ENCODE data around the gene MARCHF11.

MARCHF11 gene

GRCh38 chr5:16051246-16051755 is 128.3 kb downstream of the MARCHF11 start:
- no peak for DNase-seq (ENCODE audit: low spot score)

- DNase-seq (ENCODE audit: low spot score) = no peak
These were observed 129.2 kb downstream of the MARCHF11 start for GRCh38 chr5:16050414-16050813.

GRCh38 chr5:16049761-16050160 is 129.8 kb downstream of the MARCHF11 start:
- DNase-seq (ENCODE audit: low spot score) = no peak

GRCh38 chr5:16048132-16048531 is 131.5 kb downstream of the MARCHF11 start:
- no peak for DNase-seq (ENCODE audit: low spot score)

GRCh38 chr5:16043349-16043965 is 136.1 kb downstream of the MARCHF11 start:
- DNase-seq (ENCODE audit: low spot score) = no peak

- no peak for DNase-seq (ENCODE audit: low spot score)
These were observed 142.3 kb downstream of the MARCHF11 start for GRCh38 chr5:16037121-16037845.

- no peak for DNase-seq (ENCODE audit: low spot score)
These were observed 145.1 kb downstream of the MARCHF11 start for GRCh38 chr5:16034319-16035001.

GRCh38 chr5:16033187-16033925 is 146.2 kb downstream of the MARCHF11 start:
- no peak for DNase-seq (ENCODE audit: low spot score)

GRCh38 chr5:16028708-16029107 is 150.9 kb downstream of the MARCHF11 start:
- no peak for DNase-seq (ENCODE audit: low spot score)

- DNase-seq (ENCODE audit: low spot score) = no peak
These were observed 153.9 kb downstream of the MARCHF11 start for GRCh38 chr5:16025681-16026080.

- DNase-seq (ENCODE audit: low spot score) = no peak
These were observed 160.6 kb downstream of the MARCHF11 start for GRCh38 chr5:16018970-16019369.

GRCh38 chr5:16017720-16018119 is 161.9 kb downstream of the MARCHF11 start:
- no peak for DNase-seq (ENCODE audit: low spot score)
